IMR-90 (cell line): ENCODE results near the gene VOPP1. TPM values are rescaled to one million over a fixed set of nuclear protein-coding genes. Genes with fewer than 3 reads are reported as not detected.

Source experiments
- ATAC-seq: fragments of 200-7000 bp; cut with Tn5 transposase; 2 replicates; pipeline ENCODE4 v1.9.1; 2020; ENCODE audit warnings: low read depth, mild to moderate bottlenecking, moderate library complexity
- BruUV-seq: library from RNA; stranded (reverse); fragments of 400-500 nt; replicated peaks from 2 replicates; lab custom pipeline; 2021; lab: Mats Ljungman, UMichigan
- CTCF ChIA-PET: fragments of 300-600 bp; formaldehyde crosslinking; extraction: SDS; loops from one replicate; lab custom pipeline; 2021; ENCODE audit warnings: antibody characterized with exemption; lab: Yijun Ruan, JAX
- POLR2A ChIA-PET: fragments of 300-600 bp; sonication (Branson Sonifier 250); formaldehyde crosslinking; loops from one replicate; lab custom pipeline; 2022; ENCODE audit warnings: antibody characterized with exemption; ENCODE audit not compliant: unreplicated experiment; lab: Charles Lee
- DNase-seq: peaks from one replicate; pipeline ENCODE4 v3.0.0; 2013
- H2AFZ ChIP-seq: replicated peaks from 2 replicates; pipeline ENCODE3; 2013; ENCODE audit warnings: low read length, mild to moderate bottlenecking; ENCODE audit not compliant: poor library complexity
- H2AK5ac ChIP-seq: 2 replicates; pipeline ENCODE4 v1.6.1; 2013; ENCODE audit warnings: low read depth, low read length, inconsistent platforms
- H2AK9ac ChIP-seq: replicated peaks from 2 replicates; pipeline ENCODE3; 2013; ENCODE audit warnings: mild to moderate bottlenecking, low read depth, low read length, moderate library complexity; ENCODE audit not compliant: poor library complexity
- H2BK120ac ChIP-seq: 2 replicates; pipeline ENCODE4 v1.6.1; 2013; ENCODE audit warnings: low read depth, low read length, inconsistent platforms
- H2BK15ac ChIP-seq: 3 replicates; pipeline ENCODE4 v1.6.1; 2013; ENCODE audit warnings: low read depth, low read length, inconsistent platforms
- H2BK20ac ChIP-seq: 2 replicates; pipeline ENCODE4 v1.6.1; 2013; ENCODE audit warnings: low read depth, mild to moderate bottlenecking, inconsistent platforms, low read length, moderate library complexity
- H2BK5ac ChIP-seq: 2 replicates; pipeline ENCODE4 v1.6.1; 2013; ENCODE audit warnings: mild to moderate bottlenecking, low read depth, low read length, inconsistent platforms; ENCODE audit not compliant: poor library complexity, severe bottlenecking
- H3K14ac ChIP-seq: replicated peaks from 2 replicates; pipeline ENCODE4 v1.6.1; 2013; ENCODE audit warnings: low read depth, low read length, inconsistent platforms
- H3K18ac ChIP-seq: 2 replicates; pipeline ENCODE4 v1.6.1; 2013; ENCODE audit warnings: low read depth, low read length, control low read depth
- H3K23ac ChIP-seq: 2 replicates; pipeline ENCODE4 v1.6.1; 2013; ENCODE audit warnings: low read depth, low read length, inconsistent platforms
- H3K27ac ChIP-seq: 2 replicates; pipeline ENCODE4 v1.5.1; 2013; ENCODE audit warnings: mild to moderate bottlenecking, control low read depth, low read length; ENCODE audit not compliant: insufficient read depth
- H3K27me3 ChIP-seq: 2 replicates; pipeline ENCODE4 v1.6.1; 2013; ENCODE audit warnings: low read length; ENCODE audit not compliant: control insufficient read depth, insufficient read depth
- H3K36me3 ChIP-seq: 2 replicates; pipeline ENCODE4 v1.6.1; 2013; ENCODE audit warnings: low read length, mixed read lengths; ENCODE audit not compliant: control insufficient read depth, insufficient read depth
- H3K4ac ChIP-seq: 2 replicates; pipeline ENCODE4 v1.6.1; 2013; ENCODE audit warnings: low read depth, low read length, inconsistent platforms
- H3K4me1 ChIP-seq: 2 replicates; pipeline ENCODE4 v1.6.1; 2013; ENCODE audit warnings: low read length, mixed read lengths; ENCODE audit not compliant: control insufficient read depth, insufficient read depth
- H3K4me2 ChIP-seq: 2 replicates; pipeline ENCODE4 v1.6.1; 2013; ENCODE audit warnings: low read depth, mild to moderate bottlenecking, control low read depth, low read length, moderate library complexity
- H3K4me3 ChIP-seq: 2 replicates; pipeline ENCODE4 v1.5.1; 2013; ENCODE audit warnings: low read depth, mild to moderate bottlenecking, control low read depth, low read length, moderate library complexity; ENCODE audit not compliant: insufficient read depth
- H3K56ac ChIP-seq: 2 replicates; pipeline ENCODE4 v1.6.1; 2013; ENCODE audit warnings: low read length, inconsistent platforms; ENCODE audit not compliant: insufficient read depth; ENCODE audit errors: extremely low read depth
- H3K79me1 ChIP-seq, 2 experiments: 2 replicates each; pipeline ENCODE4 v1.6.1; 2013; ENCODE audit warnings: low read length in 2 of 2, inconsistent platforms in 1 of 2, low read depth in 1 of 2
- H3K9ac ChIP-seq: 2 replicates; pipeline ENCODE4 v1.6.1; 2013; ENCODE audit warnings: low read depth, low read length, control low read depth
- H3K9me1 ChIP-seq: 2 replicates; pipeline ENCODE4 v1.6.1; 2013; ENCODE audit warnings: low read length, inconsistent platforms; ENCODE audit not compliant: insufficient read depth
- H3K9me3 ChIP-seq: 2 replicates; pipeline ENCODE4 v1.6.1; 2013; ENCODE audit warnings: low read length; ENCODE audit not compliant: control insufficient read depth, insufficient read depth
- H4K20me1 ChIP-seq: 2 replicates; pipeline ENCODE4 v1.6.1; 2013; ENCODE audit warnings: low read length, inconsistent platforms; ENCODE audit not compliant: insufficient read depth
- H4K5ac ChIP-seq: 2 replicates; pipeline ENCODE4 v1.6.1; 2013; ENCODE audit warnings: mild to moderate bottlenecking, low read depth, low read length, control low read depth
- H4K8ac ChIP-seq, 2 experiments: 2 replicates each; pipeline ENCODE4 v1.6.1; 2013; ENCODE audit warnings: low read depth in 2 of 2, low read length in 2 of 2, control low read depth in 1 of 2, inconsistent platforms in 1 of 2
- H4K91ac ChIP-seq: 2 replicates; pipeline ENCODE4 v1.6.1; 2013; ENCODE audit warnings: low read depth, low read length, inconsistent platforms; ENCODE audit not compliant: insufficient read depth
- BHLHE40 ChIP-seq: fragments of 150-350 bp; IDR thresholded peaks from 2 replicates; pipeline ENCODE4 v1.6.1; 2016; ENCODE audit warnings: mild to moderate bottlenecking, low read depth, low read length
- CEBPB ChIP-seq: IDR thresholded peaks from 2 replicates; pipeline ENCODE4 v1.6.1; 2012; ENCODE audit warnings: low read depth, low read length, improper control_type of control experiment
- CHD1 ChIP-seq: IDR thresholded peaks from 2 replicates; pipeline ENCODE4 v1.6.1; 2012; ENCODE audit warnings: low read depth, low read length, improper control_type of control experiment
- CTCF ChIP-seq: conservative IDR thresholded peaks from 2 replicates; pipeline ENCODE4 v1.5.1; 2012; ENCODE audit warnings: mild to moderate bottlenecking, low read depth, low read length, improper control_type of control experiment
- FOS ChIP-seq: fragments of 150-350 bp; IDR thresholded peaks from 2 replicates; pipeline ENCODE4 v1.6.1; 2016; ENCODE audit warnings: low read depth, low read length
- MAFK ChIP-seq: IDR thresholded peaks from 2 replicates; pipeline ENCODE4 v1.6.1; 2012; ENCODE audit warnings: low read depth, low read length, improper control_type of control experiment
- MAZ ChIP-seq: IDR thresholded peaks from 2 replicates; pipeline ENCODE4 v1.6.1; 2012; ENCODE audit warnings: low read depth, mild to moderate bottlenecking, low read length, improper control_type of control experiment, moderate library complexity, borderline replicate concordance
- NFE2L2 ChIP-seq: fragments of 150-350 bp; IDR thresholded peaks from 2 replicates; pipeline ENCODE4 v1.6.1; 2016; ENCODE audit warnings: low read depth, mild to moderate bottlenecking, low read length
- POLR2A ChIP-seq: IDR thresholded peaks from 2 replicates; pipeline ENCODE4 v1.6.1; 2012; ENCODE audit warnings: mild to moderate bottlenecking, low read depth, low read length
- RAD21 ChIP-seq: IDR thresholded peaks from 2 replicates; pipeline ENCODE4 v1.6.1; 2012; ENCODE audit warnings: low read length, improper control_type of control experiment
- RFX5 ChIP-seq: IDR thresholded peaks from 2 replicates; pipeline ENCODE4 v1.8.0; 2012; ENCODE audit warnings: low read depth, mild to moderate bottlenecking, low read length, moderate library complexity
- SMC3 ChIP-seq: fragments of 150-350 bp; IDR thresholded peaks from 2 replicates; pipeline ENCODE4 v1.6.1; 2016; ENCODE audit warnings: low read depth, mild to moderate bottlenecking, antibody characterized with exemption, low read length, moderate library complexity
- WGBS, 2 experiments: methylation state at CpG; one replicate each; pipeline versions ENCODE4 v1.1.5 to v1.1.7; 2013; ENCODE audit warnings: missing lambda C conversion rate in 2 of 2; ENCODE audit not compliant: insufficient read length in 1 of 2; ENCODE audit errors: extremely low coverage in 2 of 2; 5-methylcytosine and 5-hydroxymethylcytosine counted together
- dilution Hi-C: fragments of 300-500 bp; cut with HindIII; formaldehyde crosslinking; loops from one replicate; pipeline ENCODE4 v1.14.3; 2018; ENCODE audit warnings: low sequenced_read_pairs; ENCODE audit not compliant: unreplicated experiment
- in situ Hi-C: fragments of 300-500 bp; cut with MboI; formaldehyde crosslinking; loops from 3 replicates; pipeline ENCODE4 v1.14.3; 2019; ENCODE audit warnings: low sequenced_read_pairs, inconsistent platforms, mixed read lengths
- intact Hi-C: fragments of 100-400 bp; cut with micrococcal nuclease; formaldehyde crosslinking; loops from 2 replicates; pipeline ENCODE4 v1.10.0; 2022
- polyA plus RNA-seq, 3 experiments: library from polyadenylated mRNA; depleted of rRNA; stranded (reverse); fragments of >200 nt; gene quantifications; 2 replicates each; pipeline ENCODE4 v1.2.3, GENCODE V29; 2012; ENCODE audit warnings: low replicate concordance in 1 of 3
- total RNA-seq: library from RNA; depleted of rRNA; stranded (reverse); fragments of >200 nt; gene quantifications from 2 replicates; pipeline ENCODE4 v1.2.3, GENCODE V29; 2012
- TF ChIP-seq, protein P1 (sequence below): fragments of 150-350 bp; IDR thresholded peaks from 2 replicates; pipeline ENCODE4 v1.6.1; 2016; ENCODE audit warnings: low read depth, mild to moderate bottlenecking, low read length, moderate library complexity, borderline replicate concordance
- TF ChIP-seq, protein P2 (sequence below): fragments of 150-350 bp; IDR thresholded peaks from 2 replicates; pipeline ENCODE4 v1.6.1; 2017; ENCODE audit warnings: mild to moderate bottlenecking, antibody characterized with exemption, low read length, low read depth

VOPP1 gene
- total and polyA plus RNA-seq, 2 of the 4 experiments (the other 2 are of a cell fraction), result 60.2 to 94.5 TPM

DNA sequence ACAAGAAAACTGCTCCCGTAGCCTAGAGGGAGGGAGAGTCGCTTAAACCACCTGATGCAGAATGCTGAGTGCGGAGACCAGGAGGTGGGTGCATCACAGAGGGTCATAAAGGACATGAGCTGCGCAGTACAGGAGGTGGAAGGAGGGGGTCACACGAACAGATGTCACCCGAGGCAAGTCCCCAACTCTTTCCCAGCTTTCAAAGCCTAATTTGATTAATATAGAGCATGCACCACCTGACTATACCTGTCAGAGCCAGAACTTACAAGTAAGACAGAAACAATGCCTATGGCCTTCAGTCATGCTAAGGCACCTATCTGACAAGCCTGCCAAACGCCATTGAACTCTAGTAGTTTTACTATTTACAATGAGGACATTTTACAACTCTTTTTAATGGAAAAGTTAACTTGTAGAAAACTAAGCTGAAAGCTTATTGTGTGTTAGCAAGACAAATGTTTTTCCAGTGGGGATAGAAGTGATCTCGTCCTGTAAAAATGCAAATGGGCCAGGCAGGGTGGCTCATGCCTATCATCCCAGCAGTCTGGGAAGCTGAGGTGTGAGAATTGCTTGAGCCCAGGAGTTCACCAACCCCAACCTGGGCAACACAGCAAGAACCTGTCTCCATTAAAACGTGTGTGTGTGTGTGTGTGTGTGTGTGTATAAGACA is 1.1 kb upstream of the VOPP1 start:
- peak overlapping the region; percentile 76; the same call in 1 of the 2 replicates for H2AK5ac ChIP-seq
- no peak for TF ChIP-seq SMC3
- TF ChIP-seq CTCF, result no peak
- TF ChIP-seq RFX5, result no peak
- no peak for TF ChIP-seq CHD1
- TF ChIP-seq MAZ, result no peak
- no peak for TF ChIP-seq POLR2A
- TF ChIP-seq, protein P1, sequence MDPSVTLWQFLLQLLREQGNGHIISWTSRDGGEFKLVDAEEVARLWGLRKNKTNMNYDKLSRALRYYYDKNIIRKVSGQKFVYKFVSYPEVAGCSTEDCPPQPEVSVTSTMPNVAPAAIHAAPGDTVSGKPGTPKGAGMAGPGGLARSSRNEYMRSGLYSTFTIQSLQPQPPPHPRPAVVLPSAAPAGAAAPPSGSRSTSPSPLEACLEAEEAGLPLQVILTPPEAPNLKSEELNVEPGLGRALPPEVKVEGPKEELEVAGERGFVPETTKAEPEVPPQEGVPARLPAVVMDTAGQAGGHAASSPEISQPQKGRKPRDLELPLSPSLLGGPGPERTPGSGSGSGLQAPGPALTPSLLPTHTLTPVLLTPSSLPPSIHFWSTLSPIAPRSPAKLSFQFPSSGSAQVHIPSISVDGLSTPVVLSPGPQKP, result no peak
- TF ChIP-seq CEBPB, result no peak
- no peak for TF ChIP-seq RAD21
- no peak for TF ChIP-seq MAFK
- TF ChIP-seq BHLHE40, result no peak
- TF ChIP-seq NFE2L2, result no peak
- TF ChIP-seq, protein P2, sequence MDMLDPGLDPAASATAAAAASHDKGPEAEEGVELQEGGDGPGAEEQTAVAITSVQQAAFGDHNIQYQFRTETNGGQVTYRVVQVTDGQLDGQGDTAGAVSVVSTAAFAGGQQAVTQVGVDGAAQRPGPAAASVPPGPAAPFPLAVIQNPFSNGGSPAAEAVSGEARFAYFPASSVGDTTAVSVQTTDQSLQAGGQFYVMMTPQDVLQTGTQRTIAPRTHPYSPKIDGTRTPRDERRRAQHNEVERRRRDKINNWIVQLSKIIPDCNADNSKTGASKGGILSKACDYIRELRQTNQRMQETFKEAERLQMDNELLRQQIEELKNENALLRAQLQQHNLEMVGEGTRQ, result no peak
- TF ChIP-seq FOS, result no peak

More for the DNA sequence above, 1.1 kb upstream of the VOPP1 start:
- Histone ChIP-seq H3K18ac (peak overlapping the region; percentile 95), H3K9ac (peak overlapping the region; percentile 92), H3K4me3 (peak overlapping the region; percentile 67; the same call in 1 of the 2 replicates), H3K4me1 (peaks cover 28% of the 10 kb centered on the region), H3K36me3 (no peaks in the 10 kb centered on the region), H3K56ac (peak overlapping the region; percentile 58; the same call in 1 of the 2 replicates), H2BK5ac (peak overlapping the region; percentile 77), H3K14ac (peak overlapping the region; percentile 89), H3K9me1 (peaks cover 29% of the 10 kb centered on the region), H3K27me3 (no peaks in the 10 kb centered on the region), H4K20me1 (peaks cover 18% of the 10 kb centered on the region), H2BK120ac (peak overlapping the region; percentile 88), H3K4ac (peak overlapping the region; percentile 83), H3K23ac (peak overlapping the region; percentile 73), H3K27ac (peak overlapping the region; percentile 92), H3K79me1 (peaks cover 3 to 40% of the 10 kb centered on the region in 2 experiments; a peak in 3 of 4 replicates), H2BK15ac (peak overlapping the region; percentile 69; the same call in 2 of the 3 replicates), H2BK20ac (peak overlapping the region; percentile 84), H3K9me3 (no peaks in the 10 kb centered on the region), H2AFZ (peak overlapping the region; percentile 96), H4K8ac (peak overlapping the region; percentile 91 to 94), H4K5ac (peak overlapping the region; percentile 91), H2AK9ac (peak overlapping the region; percentile 89), H4K91ac (peak overlapping the region; percentile 81), H3K4me2 (peak overlapping the region; percentile 87)
- ChIA-PET POLR2A (no interaction called here), CTCF (interaction anchor here (0.6 to 1.0 kb wide), 3 partner anchors 12 to 429 kb away, joined by 3 to 7 read pairs (median 3); no protein-coding TSS in a partner anchor)
- no CpG with 5 or more reads among the region's 9 CpGs for WGBS, 2 experiments
- ATAC-seq, result no peak
- no TSS peak for BruUV-seq
- peak; percentile 55 for DNase-seq
- intact Hi-C loops (loop anchor here (2.0 to 10.0 kb wide), 2 partner anchors 95 to 799 kb away; no protein-coding TSS in a partner anchor), dilution Hi-C loops (no loop called here), in situ Hi-C loops (loop anchor here (25.0 kb wide), 1 partner anchor 811 kb away; the partner anchor contains the start of gene SEC61G)
